NCI-H748 treated with DMSO at 0.1 percent for 48 hours (cell line): ENCODE results near the gene VWA8.

Experiments used
- DNase-seq: peaks from one replicate; lab custom pipeline; 2025; lab: John Stamatoyannopoulos, UW

VWA8 gene

GRCh38 chr13:41802684-41803444 lies 158.0 kb downstream of the VWA8 start:
- no peak for DNase-seq

DNA sequence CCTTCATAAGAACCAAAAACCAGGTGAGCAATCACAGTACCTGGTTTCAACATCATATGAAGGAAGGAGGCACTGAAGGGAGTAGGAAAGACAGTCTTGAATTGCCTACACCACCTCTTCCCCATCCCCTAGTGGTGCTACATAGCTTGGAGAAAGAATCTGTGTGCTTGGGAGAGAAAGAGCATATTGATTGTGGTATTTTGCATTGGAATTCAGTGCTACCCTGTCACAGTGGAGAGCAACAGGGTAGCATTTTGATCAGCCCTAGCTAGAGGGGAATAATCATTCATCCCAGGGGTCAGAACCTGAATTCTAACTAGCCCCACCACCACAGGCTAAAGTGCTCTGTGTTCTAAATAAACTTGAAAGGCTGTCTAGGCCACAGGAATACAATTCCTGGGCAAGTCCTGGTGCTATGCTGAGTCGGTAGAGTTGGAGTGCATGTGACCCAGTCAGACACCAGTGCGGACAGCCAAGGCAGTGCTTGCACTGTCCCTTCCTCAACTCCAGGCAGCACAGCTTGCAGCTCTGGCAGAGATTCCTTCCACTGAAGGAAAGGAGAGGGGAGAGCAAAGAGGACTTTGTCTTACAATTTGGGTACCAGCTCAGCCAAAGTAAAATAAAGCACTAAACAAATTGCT lies 158.7 kb downstream of the VWA8 start:
- no peak for DNase-seq

DNA sequence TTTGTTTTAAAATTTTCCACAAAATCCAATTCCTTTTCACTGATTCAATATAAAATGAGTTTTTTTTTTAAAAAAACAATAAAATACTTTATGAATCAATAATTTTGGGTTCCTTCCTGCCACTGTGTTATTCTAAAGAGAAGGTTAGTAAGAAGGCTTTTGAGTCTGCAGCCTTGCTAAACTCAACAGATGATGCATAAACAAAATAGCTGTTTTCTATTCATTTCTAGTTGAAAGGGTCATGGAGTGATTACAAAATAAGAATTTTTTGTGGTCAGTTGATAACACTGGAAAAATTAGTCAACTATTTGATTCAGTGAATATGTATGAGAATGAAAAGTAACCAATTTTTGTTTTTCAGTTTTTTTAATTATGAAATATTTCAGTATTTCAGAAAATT lies 169.9 kb downstream of the VWA8 start:
- DNase-seq = no peak

- no peak for DNase-seq
These were observed 172.4 kb downstream of the VWA8 start for GRCh38 chr13:41788552-41788951.

GRCh38 chr13:41785402-41786172 lies 175.3 kb downstream of the VWA8 start:
- no peak for DNase-seq

DNA sequence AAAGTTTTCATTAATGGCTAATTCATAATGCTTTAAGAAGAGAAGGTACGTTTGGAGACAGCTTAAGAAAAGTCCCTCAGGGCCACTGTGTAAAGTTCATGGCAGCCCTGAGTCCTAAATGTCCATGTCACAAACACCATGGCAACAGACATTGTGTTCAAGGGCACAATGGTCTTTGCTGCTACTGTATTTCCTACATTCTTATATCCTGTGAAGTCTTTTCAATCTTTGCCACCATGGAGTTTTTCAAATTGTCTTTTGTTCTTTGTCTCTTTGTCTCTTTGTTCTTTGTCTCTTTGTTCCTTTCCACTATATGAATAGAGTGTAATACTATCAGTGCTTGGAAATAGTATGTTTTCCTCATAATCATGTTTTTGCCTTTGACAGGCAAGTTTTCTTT lies 178.8 kb downstream of the VWA8 start:
- DNase-seq = no peak

- DNase-seq = no peak
These were observed 179.9 kb downstream of the VWA8 start for GRCh38 chr13:41780715-41781706.

DNA sequence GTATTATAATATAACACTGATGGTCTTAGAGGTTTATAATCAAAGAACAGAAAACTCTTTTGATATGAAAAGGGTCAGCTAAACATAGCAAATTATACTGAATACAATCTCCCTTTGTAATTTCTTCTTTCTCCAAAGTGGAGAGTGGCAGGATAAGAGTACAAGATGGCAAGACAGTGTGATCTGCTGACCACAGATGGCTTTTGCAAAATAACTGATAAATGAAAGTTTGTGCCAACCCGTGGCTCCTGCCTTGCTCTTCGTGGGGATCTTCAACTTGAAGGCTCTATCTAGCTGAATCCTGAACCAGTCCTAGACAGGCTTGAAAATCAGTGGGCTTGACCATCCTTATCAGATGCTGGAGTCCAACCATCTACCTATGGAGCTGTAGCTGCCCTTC lies 185.7 kb downstream of the VWA8 start:
- no peak for DNase-seq

GRCh38 chr13:41774605-41775218 lies 186.2 kb downstream of the VWA8 start:
- no peak for DNase-seq

- DNase-seq = no peak
These were observed 193.1 kb downstream of the VWA8 start for GRCh38 chr13:41767801-41768200.

- no peak for DNase-seq
These were observed 194.5 kb downstream of the VWA8 start for GRCh38 chr13:41766439-41766838.

GRCh38 chr13:41765813-41766212 lies 195.1 kb downstream of the VWA8 start:
- DNase-seq = no peak

DNA sequence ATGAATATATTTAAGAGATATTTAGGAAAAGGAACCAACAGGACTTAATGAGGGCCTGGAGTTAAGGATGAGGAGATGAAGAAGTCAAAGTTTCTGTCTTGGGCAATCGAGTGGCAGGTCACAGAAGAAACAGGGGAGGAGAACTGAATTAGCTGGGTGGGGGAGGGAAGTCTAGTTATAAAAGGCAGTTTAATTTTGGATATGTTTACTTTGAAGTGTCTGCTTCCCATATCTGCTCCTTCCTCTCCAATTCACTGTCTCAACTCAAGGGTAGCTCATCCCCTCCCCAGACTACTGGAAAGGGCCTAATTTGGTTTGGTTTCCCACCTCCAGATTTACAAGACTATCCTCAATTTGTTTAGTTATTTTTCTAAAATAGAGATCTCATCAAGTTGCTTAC lies 195.9 kb downstream of the VWA8 start:
- DNase-seq = no peak

DNA sequence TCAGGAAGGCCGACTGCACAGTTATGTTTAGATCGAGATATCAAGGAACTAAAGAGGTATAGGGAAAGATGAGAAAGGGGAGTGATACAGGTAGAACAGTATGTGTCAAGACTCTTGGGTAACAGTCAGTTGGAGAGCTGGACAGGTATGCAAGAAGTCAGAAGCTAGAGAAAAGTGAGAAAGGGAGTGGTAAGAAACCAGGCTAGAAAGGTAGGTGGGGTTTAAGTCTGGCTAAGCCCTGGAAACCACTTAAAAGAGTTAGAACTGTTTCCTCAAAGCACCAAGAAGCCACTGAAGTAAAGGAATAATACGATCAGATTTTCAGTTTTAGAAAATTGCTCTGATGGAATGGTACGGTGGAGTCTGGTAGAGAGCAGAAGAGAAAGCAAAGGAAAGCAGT lies 196.4 kb downstream of the VWA8 start:
- no peak for DNase-seq

- no peak for DNase-seq
These were observed 197.1 kb downstream of the VWA8 start for GRCh38 chr13:41763782-41764181.

DNA sequence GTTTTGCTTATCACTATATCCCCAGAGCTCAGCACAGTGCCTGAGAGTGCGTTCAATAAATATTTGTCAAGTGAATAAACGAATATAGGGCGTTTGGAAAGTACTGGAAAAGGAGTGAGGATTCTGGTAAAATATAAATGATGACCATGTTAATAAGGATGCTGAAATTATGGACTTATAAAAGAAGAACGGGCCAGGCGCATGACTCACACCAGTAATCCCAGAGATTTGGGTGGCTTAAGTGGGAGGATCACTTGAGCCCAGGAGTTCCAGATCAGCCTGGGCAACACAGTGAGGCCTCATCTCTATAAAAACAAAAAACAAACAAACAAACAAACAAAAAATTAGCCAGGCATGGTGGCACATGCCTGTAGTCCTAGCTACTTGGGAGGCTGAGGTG lies 198.1 kb downstream of the VWA8 start:
- DNase-seq = no peak

- no peak for DNase-seq
These were observed 204.6 kb downstream of the VWA8 start for GRCh38 chr13:41756198-41756880.

DNA sequence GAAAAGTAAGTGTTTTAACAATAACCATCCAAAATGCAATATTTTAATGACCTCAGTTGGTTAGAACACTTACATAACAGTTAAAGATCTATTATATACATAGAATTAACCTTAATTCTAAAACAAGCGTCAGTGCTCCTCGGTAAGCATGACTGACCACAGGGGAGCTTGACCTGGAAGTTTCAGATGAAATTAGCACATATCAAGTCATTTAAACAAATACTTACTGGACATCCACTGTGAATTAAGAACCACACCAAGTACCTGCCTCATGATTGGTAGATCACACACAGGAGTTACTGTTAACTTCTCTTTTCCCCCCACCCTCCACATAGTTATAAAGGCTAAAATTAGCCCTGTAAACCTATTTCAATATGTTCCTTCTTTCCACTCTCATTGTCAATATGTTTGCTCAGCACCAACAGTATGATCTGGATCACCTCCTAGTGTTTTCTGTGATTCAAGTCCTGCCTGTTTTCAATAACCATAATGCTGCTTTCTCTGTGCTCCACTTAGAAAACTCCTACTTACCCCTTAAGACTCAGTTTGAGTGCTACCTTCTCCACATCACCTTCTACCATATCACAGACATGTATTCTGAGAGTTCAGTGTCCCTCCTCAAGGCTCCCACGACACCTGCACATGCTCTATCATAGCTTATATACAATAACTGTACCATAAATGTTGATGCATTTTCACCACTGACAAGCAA lies 209.0 kb downstream of the VWA8 start:
- DNase-seq = no peak

DNA sequence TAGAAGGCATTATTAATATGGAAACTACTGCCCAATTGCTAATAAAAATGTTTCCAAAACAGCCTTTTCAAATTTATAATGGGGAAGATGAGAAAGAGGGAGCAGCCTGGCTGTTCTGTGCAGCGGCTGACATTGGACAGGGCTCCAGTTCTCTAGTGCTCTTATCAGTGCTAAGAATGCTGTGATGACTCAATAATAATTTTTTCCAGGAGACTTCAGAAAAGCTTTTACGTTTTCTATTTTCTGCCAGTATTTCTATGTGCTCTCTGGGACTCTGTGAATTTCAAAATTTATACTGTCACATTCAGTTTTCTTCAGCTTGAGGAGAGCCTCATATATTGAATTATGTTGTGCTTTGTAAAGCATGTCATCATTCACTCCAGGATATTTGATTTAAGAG lies 209.6 kb downstream of the VWA8 start:
- no peak for DNase-seq

DNA sequence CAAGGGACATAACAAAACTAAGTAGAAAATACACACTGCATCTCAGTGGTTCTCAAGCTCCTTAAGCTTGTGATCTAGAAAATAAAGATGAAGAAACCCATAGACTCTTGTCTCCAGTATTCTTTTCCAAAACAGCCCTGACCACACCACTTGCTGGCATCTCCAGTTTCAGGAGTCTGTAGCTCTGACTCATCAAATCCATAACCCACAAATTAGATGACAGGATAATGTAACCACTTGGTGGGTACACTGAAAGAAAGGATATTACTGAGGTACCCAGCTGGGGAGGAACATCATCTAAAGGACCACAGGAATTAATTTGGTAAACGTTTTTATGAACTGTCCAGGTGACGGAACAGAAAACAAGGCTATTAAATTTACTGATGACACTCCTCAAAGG lies 214.7 kb downstream of the VWA8 start:
- DNase-seq = no peak
